Subcutaneous adipose tissue (tissue), 4 donors: Measurements from ENCODE around the gene BPHL. TPM values are rescaled to one million over a fixed set of nuclear protein-coding genes. Genes with fewer than 3 reads are reported as not detected.

Experiments used
- CTCF ChIP-seq: fragments of 450-650 bp; IDR thresholded peaks from one replicate; pipeline ENCODE4 v1.5.1; 2016; ENCODE audit warnings: low read depth, mild to moderate bottlenecking, control low read depth, antibody characterized with exemption, moderate library complexity
- total RNA-seq, 4 donors: library from RNA; depleted of rRNA; stranded (reverse); fragments of >200 nt; gene quantifications; one replicate each; pipeline ENCODE4 v1.1.0, GENCODE V29; 2016

BPHL gene
- total RNA-seq, 4 donors from 2014 or later: 25.8 to 41.6 (median 30.0) TPM

DNA sequence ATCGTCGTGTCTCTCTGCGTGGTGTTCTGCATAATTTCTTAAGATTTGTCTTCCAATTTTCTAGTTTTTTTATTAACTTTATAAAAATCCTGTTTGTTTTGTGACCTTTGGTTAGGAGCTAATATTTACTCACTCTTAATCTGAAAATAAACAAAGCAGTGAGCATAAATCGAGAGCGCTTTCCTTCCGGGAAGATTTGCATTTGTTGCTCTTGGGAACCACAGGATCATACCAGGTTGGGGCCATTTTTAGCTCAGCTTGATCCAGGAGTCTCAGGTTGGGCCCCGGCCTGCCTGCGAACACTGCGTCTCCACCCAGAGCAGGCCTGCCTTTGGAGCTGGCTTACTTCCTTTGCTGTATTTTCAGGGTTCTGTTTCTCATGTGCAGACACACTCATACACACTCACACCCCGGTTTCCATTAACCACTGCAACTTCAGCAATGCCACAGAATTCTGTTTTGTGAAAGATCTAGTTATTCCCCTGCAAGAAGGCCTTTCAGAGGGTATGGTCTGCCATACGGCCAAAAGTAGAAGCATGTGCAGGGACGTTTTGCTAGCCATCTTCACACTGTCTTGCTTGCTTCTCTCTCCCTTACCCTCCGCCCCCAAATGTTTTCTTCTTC, 17.3 kb downstream of the BPHL start:
- no peak for TF ChIP-seq CTCF

DNA sequence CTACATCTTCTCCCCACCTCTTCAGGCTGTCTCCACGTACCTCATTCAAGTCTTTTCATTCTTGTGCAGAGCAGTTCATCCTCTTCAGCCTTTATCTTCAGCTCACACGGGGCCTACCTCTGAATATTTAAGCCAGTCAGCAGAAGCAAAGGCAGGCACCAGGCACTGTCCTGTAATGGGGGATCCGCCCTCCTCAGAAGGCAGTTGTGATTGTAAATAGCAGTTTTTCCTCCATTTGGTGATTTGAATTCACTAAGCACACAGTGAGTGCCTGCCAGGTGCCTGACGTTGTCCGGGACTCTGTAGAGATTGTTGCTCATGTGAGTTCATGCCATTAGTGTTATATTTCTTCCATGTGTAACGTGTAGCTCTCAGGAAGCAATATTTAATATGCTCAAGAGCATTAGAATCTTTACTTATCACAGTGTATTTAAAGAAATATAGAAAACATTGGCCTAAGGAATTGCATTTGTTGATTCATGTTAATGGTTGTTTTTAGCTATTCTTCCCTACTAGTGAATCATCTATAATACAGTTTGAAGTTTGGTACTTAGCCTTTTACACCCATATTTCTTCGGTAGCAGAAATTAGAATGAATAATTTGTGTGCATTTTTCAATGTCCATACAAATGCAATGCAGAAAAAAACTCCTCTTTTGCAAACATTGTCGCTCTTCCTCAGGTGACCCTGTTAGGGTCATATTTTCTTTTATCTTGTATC, 17.9 kb downstream of the BPHL start:
- TF ChIP-seq CTCF: no peak

- TF ChIP-seq CTCF: no peak
These were observed 18.7 kb downstream of the BPHL start for GRCh38 chr6:3137057-3137777.

DNA sequence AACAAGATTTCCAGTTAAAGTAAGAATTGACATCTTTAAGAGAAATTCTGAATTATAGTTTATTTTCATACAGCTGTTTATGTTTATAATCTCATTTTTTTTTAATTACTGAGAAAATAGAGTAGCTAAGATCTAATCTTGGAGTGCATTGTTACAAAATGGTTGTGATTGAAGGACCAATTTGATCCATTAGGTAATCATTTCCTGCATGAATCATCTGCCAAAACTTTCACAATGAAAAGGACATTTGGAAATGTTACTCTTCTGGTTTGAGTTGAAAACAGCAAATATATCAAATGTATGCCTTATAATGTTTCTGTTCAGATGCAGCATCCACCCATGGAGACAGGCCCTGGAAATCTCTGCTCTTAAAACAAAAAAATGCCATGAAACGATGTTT, 19.8 kb downstream of the BPHL start:
- TF ChIP-seq CTCF: no peak

DNA sequence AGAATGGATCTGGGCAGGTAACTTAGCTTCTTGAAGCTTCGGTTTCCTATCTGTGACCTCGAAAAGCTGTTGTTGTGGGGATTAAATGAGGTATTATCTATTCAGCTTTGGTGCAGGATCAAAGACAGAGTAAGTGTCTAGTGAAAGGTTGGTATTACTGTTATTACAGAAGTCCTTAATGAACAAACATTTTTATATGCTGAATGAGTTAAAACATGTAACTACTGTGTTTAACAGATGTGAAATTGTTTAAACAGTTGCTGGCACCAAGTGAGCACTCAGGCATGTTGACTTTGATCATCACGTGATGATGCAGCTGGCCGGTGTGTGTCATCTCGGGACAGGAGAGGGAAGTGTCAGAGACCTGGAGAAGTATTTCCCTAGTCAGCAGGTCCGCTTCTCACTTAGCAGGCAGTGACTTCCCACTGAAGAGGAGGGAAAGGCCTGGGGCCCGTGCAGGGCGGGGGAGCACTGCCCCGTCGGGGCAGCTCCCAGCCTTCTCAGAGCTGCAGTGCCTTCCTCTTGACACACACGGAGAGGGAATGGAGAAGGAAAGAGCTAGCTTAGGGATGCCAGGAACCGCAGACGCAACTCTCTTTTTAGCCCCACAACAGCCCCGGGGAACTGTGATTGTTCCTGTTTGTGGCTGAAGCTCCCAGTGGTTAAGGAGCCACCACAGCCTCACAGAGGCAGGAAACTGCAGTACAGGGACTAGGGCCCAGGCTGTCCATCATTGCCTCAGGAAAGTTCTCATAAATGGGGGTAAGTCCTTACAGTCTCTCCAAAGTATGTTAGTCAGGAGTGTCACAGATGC, 20.8 kb downstream of the BPHL start:
- no peak for TF ChIP-seq CTCF

GRCh38 chr6:3140201-3140600, 21.7 kb downstream of the BPHL start:
- no peak for TF ChIP-seq CTCF
